ENCODE results near the gene STXBP6. TPM values are rescaled to one million over a fixed set of nuclear protein-coding genes. Genes with fewer than 3 reads are reported as not detected.
"Not testable (repeated sequence)": the region's sequence is repeated elsewhere in the genome, so short reads cannot be mapped to it uniquely, and the experiment has no call there.

STXBP6 gene
- total RNA-seq, 2 donors from 2014 or later = not detected

GRCh38 chr14:24794644-24795305, 255.2 kb downstream of the STXBP6 start:
- H3K9me3 Mint-ChIP-seq = no peaks in the 10 kb centered on the region
- DNase-seq = no peak
- H3K4me1 Mint-ChIP-seq (ENCODE audit: low read depth) = peaks cover 6% of the 10 kb centered on the region

DNA sequence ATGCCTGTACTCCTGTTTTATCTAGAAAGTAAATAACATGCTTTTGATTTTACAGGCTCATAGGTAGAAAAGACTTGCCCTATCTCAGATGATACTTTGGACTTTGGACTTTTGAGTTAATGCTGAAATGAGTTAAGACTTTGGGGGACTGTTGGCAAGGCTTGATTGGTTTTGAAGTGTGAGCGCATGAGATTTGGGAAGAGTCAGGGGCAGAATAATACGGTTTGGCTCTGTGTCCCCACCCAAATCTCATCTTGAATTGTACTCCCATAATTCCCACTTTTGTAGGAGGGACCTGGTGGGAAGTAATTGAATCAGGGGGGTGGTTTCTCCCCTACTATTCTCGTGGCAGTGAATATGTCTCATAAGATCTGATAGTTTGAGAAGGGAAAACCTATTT, 259.8 kb downstream of the STXBP6 start:
- peaks cover 0 to 2% of the 10 kb centered on the region in 2 donors for H3K9me3 Mint-ChIP-seq
- peaks cover 38% of the 10 kb centered on the region for H3K27me3 Mint-ChIP-seq (ENCODE audit: low read depth)
- no peak for DNase-seq
- H3K27ac Mint-ChIP-seq = no peak overlapping the region
- no peaks in the 10 kb centered on the region for H3K36me3 Mint-ChIP-seq (ENCODE audit: insufficient read depth in 2 of 2)
- no peak overlapping the region for H3K4me3 Mint-ChIP-seq
- no peak for ATAC-seq (replicated peaks in 1 of 2)
- no peaks in the 10 kb centered on the region for H3K4me1 Mint-ChIP-seq (ENCODE audit: low read depth)

More at GRCh38 chr14:24794644-24795305, 255.2 kb downstream of the STXBP6 start:
- no peak for ATAC-seq (replicated peaks in 1 of 2)
- H3K27ac Mint-ChIP-seq = no peak overlapping the region
- H3K4me3 Mint-ChIP-seq = no peak overlapping the region
- H3K27me3 Mint-ChIP-seq (ENCODE audit: low read depth) = peaks cover 16% of the 10 kb centered on the region
- no peaks in the 10 kb centered on the region for H3K36me3 Mint-ChIP-seq (ENCODE audit: insufficient read depth in 2 of 2)

- H3K4me3 Mint-ChIP-seq = no peak overlapping the region
- peaks cover 0 to 2% of the 10 kb centered on the region in 2 donors for H3K9me3 Mint-ChIP-seq
- H3K4me1 Mint-ChIP-seq (ENCODE audit: low read depth) = no peaks in the 10 kb centered on the region
- ATAC-seq (replicated peaks in 1 of 2) (no peak), DNase-seq (no peak)
- H3K36me3 Mint-ChIP-seq (ENCODE audit: insufficient read depth in 2 of 2) = no peaks in the 10 kb centered on the region
- peaks cover 33% of the 10 kb centered on the region for H3K27me3 Mint-ChIP-seq (ENCODE audit: low read depth)
- no peak overlapping the region for H3K27ac Mint-ChIP-seq
Observed at GRCh38 chr14:24789378-24789884, 260.5 kb downstream of the STXBP6 start.

DNA sequence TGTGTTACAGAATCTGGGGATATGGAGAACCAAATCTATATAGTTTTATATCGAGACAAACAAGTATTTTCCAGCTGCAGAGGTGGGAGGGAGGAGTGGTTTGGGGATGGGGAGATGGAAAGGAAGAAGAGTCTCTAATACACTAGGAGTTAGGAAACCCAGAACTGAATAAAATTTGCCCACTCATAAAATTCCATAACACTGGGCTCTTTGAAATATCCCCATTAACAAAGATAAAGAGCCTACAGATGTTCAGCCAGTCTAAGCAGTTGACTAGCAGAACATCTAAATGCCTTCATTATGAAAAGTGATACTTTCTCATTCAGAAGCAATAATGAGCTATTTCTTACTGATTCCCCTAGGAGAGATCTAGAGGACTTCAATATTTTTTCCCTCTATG, 264.2 kb downstream of the STXBP6 start:
- H3K27ac Mint-ChIP-seq = no peak overlapping the region
- no peak overlapping the region for H3K4me3 Mint-ChIP-seq
- no peak for ATAC-seq (replicated peaks in 1 of 2)
- DNase-seq = no peak
- H3K4me1 Mint-ChIP-seq (ENCODE audit: low read depth) = no peaks in the 10 kb centered on the region
- peaks cover 23% of the 10 kb centered on the region for H3K27me3 Mint-ChIP-seq (ENCODE audit: low read depth)
- H3K9me3 Mint-ChIP-seq = peaks cover 0 to 2% of the 10 kb centered on the region in 2 donors
- no peaks in the 10 kb centered on the region for H3K36me3 Mint-ChIP-seq (ENCODE audit: insufficient read depth in 2 of 2)

DNA sequence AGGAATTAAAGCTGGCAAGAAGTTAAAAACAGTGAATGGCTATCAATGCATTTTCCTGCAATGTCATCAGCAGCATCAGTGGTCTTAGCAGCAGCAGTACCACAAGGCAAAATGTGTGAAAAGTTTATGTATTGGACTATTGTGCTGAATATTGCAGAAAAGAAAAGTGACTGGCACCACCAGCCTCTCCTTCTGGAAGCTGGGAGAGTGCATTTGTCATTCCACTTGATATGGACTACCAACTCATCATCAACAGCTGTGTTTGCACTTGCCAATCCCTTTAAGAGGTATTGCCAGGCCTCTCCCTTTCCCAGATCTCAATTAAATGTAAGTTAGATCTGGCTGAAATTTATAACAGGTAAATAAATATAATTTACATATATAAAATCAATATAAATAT, 265.0 kb downstream of the STXBP6 start:
- Mint-ChIP-seq H3K36me3 (ENCODE audit: insufficient read depth in 2 of 2) (no peaks in the 10 kb centered on the region), H3K27ac (no peak overlapping the region), H3K9me3 (peaks cover 0 to 2% of the 10 kb centered on the region in 2 donors), H3K4me3 (no peak overlapping the region), H3K27me3 (ENCODE audit: low read depth) (peaks cover 23% of the 10 kb centered on the region), H3K4me1 (ENCODE audit: low read depth) (no peaks in the 10 kb centered on the region)
- ATAC-seq (replicated peaks in 1 of 2) (no peak), DNase-seq (no peak)

DNA sequence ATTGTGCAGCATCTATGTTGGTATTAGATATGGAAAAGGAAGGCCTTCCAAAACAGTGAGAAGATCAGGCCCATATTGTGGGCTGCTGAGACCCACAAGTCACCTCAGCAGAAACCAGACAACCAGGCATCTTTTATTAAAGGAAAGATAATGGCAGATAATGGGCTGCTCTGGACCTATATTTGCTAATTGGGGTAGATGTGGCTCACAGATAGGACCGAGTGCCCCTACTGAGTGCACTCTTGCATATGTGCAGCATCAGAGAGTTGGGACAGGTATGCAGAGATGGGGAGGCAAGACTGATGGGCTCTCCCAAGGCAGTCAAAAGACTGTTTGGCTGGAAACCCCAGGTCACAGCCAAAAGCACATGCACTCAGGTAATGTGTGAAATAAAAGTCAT, 266.2 kb downstream of the STXBP6 start:
- Mint-ChIP-seq H3K4me1 (ENCODE audit: low read depth) (no peaks in the 10 kb centered on the region), H3K36me3 (ENCODE audit: insufficient read depth in 2 of 2) (no peaks in the 10 kb centered on the region), H3K4me3 (no peak overlapping the region), H3K27me3 (ENCODE audit: low read depth) (peaks cover 23% of the 10 kb centered on the region), H3K9me3 (peaks cover 0 to 2% of the 10 kb centered on the region in 2 donors), H3K27ac (no peak overlapping the region)
- DNase-seq = no peak
- ATAC-seq (replicated peaks in 1 of 2) = no peak

GRCh38 chr14:24780281-24780680, 269.7 kb downstream of the STXBP6 start:
- DNase-seq (no peak), ATAC-seq (replicated peaks in 1 of 2) (no peak)
- Mint-ChIP-seq H3K36me3 (ENCODE audit: insufficient read depth in 2 of 2) (no peaks in the 10 kb centered on the region), H3K27me3 (ENCODE audit: low read depth) (peaks cover 6% of the 10 kb centered on the region), H3K9me3 (no peaks in the 10 kb centered on the region), H3K4me1 (ENCODE audit: low read depth) (no peaks in the 10 kb centered on the region), H3K4me3 (no peak overlapping the region), H3K27ac (no peak overlapping the region)

DNA sequence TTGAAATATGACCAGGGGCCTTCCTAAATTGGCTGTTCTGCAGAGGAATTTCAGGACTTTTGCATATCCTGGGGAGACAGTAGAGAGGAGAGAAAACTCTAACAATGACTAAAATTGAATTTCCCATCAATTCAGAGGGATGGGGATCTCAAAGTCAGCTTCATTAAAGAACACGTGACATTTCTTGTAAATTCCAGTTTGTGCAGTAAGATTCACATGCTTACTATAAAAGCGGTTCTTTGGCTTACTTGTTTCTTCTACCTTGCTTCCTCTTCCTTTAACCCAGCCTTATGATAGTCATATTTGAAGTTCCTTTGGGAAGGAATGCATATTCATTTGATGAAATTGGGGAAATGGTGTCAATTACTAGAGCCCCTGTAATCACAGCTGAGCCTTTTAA, 272.3 kb downstream of the STXBP6 start:
- H3K27ac Mint-ChIP-seq = no peak overlapping the region
- no peak overlapping the region for H3K4me3 Mint-ChIP-seq
- H3K4me1 Mint-ChIP-seq (ENCODE audit: low read depth) = no peaks in the 10 kb centered on the region
- no peaks in the 10 kb centered on the region for H3K36me3 Mint-ChIP-seq (ENCODE audit: insufficient read depth in 2 of 2)
- DNase-seq = no peak
- H3K9me3 Mint-ChIP-seq = no peaks in the 10 kb centered on the region
- peaks cover 29% of the 10 kb centered on the region for H3K27me3 Mint-ChIP-seq (ENCODE audit: low read depth)
- ATAC-seq (replicated peaks in 1 of 2) = no peak

DNA sequence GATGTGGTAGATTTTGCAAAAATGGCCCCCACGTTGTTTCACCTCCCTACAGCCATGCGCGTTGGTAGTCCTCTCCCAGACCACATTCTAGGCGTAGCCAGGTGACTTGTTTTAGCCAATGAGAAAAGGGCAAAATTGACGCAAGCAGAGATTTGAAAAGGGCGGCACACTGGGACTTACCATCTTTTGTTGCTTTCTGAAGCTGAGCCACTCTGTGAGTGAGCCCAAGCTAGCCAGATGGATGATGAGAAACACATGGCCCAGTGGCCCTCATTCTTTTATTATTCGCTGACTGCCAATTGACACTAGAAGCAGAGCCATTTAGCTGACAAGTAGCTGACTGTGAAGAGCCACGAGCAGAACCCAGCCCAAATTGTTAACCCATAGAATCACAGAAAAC, 274.0 kb downstream of the STXBP6 start:
- Mint-ChIP-seq H3K4me3 (no peak overlapping the region), H3K9me3 (peaks cover 0 to under 1% of the 10 kb centered on the region in 2 donors), H3K27ac (no peak overlapping the region), H3K36me3 (ENCODE audit: insufficient read depth in 2 of 2) (no peaks in the 10 kb centered on the region), H3K4me1 (ENCODE audit: low read depth) (no peaks in the 10 kb centered on the region), H3K27me3 (ENCODE audit: low read depth) (peaks cover 45% of the 10 kb centered on the region)
- DNase-seq = no peak
- no peak for ATAC-seq (replicated peaks in 1 of 2)

DNA sequence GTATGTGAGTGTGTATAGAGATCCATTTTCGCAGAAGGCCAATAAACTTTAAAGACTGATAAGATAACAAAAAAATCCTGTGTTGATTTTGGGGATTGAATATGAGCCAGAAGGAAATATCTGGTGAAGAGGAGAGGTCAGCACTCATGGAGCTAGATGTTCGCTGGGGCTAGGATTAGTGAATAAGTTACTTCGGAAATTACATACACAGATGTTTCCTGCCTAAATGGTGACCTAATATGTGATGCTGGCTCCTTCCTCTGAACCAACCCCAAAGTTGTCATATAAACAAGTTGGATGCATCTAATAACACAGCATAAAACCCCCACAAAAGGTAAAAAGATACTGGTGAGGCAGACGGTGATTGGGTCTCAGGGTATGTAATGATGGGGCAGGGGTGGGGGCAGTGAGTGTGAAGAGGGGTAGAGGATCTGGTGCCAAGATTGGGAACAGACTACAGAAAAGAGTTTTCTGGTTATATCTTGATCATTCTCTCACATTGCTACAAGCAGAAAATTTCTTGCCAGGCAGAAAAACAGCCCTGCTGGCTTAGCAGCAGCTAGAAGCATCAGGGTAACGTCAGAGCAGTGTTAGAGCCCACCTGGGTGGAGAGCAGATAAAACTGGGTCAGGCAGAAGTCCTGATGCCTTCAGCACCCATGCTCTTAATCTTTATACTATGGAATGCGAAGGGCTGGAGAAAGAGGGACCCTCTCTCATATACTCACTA, 275.6 kb downstream of the STXBP6 start:
- no peaks in the 10 kb centered on the region for H3K4me1 Mint-ChIP-seq (ENCODE audit: low read depth)
- H3K9me3 Mint-ChIP-seq = peaks cover 0 to 2% of the 10 kb centered on the region in 2 donors
- no peaks in the 10 kb centered on the region for H3K36me3 Mint-ChIP-seq (ENCODE audit: insufficient read depth in 2 of 2)
- no peak for DNase-seq
- H3K4me3 Mint-ChIP-seq = no peak overlapping the region
- no peak for ATAC-seq (replicated peaks in 1 of 2)
- no peak overlapping the region for H3K27ac Mint-ChIP-seq
- peaks cover 53% of the 10 kb centered on the region for H3K27me3 Mint-ChIP-seq (ENCODE audit: low read depth)

DNA sequence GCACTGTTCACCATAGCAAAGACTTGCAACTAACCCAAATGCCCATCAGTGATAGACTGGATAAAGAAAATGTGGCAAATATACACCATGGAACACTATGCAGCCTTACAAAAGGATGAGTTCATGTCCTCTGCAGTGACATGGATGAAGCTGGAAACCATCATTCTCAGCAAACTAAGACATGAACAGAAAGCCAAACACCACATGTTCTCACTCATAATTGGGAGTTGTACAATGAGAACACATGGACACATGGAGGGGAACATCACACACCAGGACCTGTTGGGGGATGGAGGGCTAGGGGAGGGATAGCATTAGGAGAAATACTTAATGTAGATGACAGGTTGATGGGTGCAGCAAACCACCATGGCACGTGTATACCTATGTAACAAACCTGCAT, 276.4 kb downstream of the STXBP6 start:
- ATAC-seq (replicated peaks in 1 of 2); H3K9me3 Mint-ChIP-seq: not testable (repeated sequence)
- peaks cover 53% of the 10 kb centered on the region for H3K27me3 Mint-ChIP-seq (ENCODE audit: low read depth)

GRCh38 chr14:24766434-24766833, 283.5 kb downstream of the STXBP6 start:
- H3K27ac Mint-ChIP-seq = no peak overlapping the region
- H3K4me3 Mint-ChIP-seq = no peak overlapping the region
- H3K36me3 Mint-ChIP-seq (ENCODE audit: insufficient read depth in 2 of 2) = peaks cover 2% of the 10 kb centered on the region in 2 donors
- no peaks in the 10 kb centered on the region for H3K4me1 Mint-ChIP-seq (ENCODE audit: low read depth)
- H3K27me3 Mint-ChIP-seq (ENCODE audit: low read depth) = peaks cover 37% of the 10 kb centered on the region
- ATAC-seq (replicated peaks in 1 of 2) (no peak), DNase-seq (no peak)
- H3K9me3 Mint-ChIP-seq = peaks cover 2 to 5% of the 10 kb centered on the region in 2 donors

More for the DNA sequence above, 276.4 kb downstream of the STXBP6 start:
- not testable (repeated sequence) for H3K4me1 Mint-ChIP-seq (ENCODE audit: low read depth); H3K36me3 Mint-ChIP-seq (ENCODE audit: insufficient read depth in 2 of 2); H3K4me3 Mint-ChIP-seq; H3K27ac Mint-ChIP-seq; DNase-seq

- no peaks in the 10 kb centered on the region for H3K36me3 Mint-ChIP-seq (ENCODE audit: insufficient read depth in 2 of 2)
- H3K4me1 Mint-ChIP-seq (ENCODE audit: low read depth) = no peaks in the 10 kb centered on the region
- ATAC-seq (replicated peaks in 1 of 2) = no peak
- no peak overlapping the region for H3K4me3 Mint-ChIP-seq
- no peak for DNase-seq
- H3K27me3 Mint-ChIP-seq (ENCODE audit: low read depth) = peaks cover 25% of the 10 kb centered on the region
- H3K9me3 Mint-ChIP-seq = peaks cover 0 to 2% of the 10 kb centered on the region in 2 donors
- H3K27ac Mint-ChIP-seq = no peak overlapping the region
Observed at GRCh38 chr14:24761141-24761540, 288.8 kb downstream of the STXBP6 start.
